Spleen (tissue), 7 donors: ENCODE measurements around the gene ME3.

ENCODE experiments used
- CTCF ChIP-seq, 11 experiments: fragments of 200-600 bp in 7 of 11; fragments of 450-650 bp in 4 of 11; sonication (generic) in 4 of 11; IDR thresholded peaks in 8 of 11; conservative IDR thresholded peaks in 3 of 11; 1 replicate in 7 of 11; 2 replicates in 4 of 11; pipeline versions ENCODE4 v1.4.0 to v1.8.0; 2016 to 2021; ENCODE audit warnings: antibody characterized with exemption in 11 of 11, inconsistent platforms in 4 of 11, mild to moderate bottlenecking in 1 of 11
- POLR2A ChIP-seq, 3 donors: fragments of 450-650 bp; IDR thresholded peaks; one replicate each; pipeline ENCODE4 v1.5.1; 2017; ENCODE audit warnings: antibody characterized with exemption in 3 of 3, mild to moderate bottlenecking in 1 of 3
- POLR2AphosphoS5 ChIP-seq, 3 donors: sonication (generic); formaldehyde crosslinking; IDR thresholded peaks; one replicate each; pipeline ENCODE4 v1.5.1; 2017; ENCODE audit warnings: antibody characterized with exemption in 3 of 3
- donor health status: DM: no; HTN: no; CAD: no; lungs with moderate emphysema.
- donor health status: DM: no; HTN: no; CAD: no.
- donor health status: DM: no; HTN: no; CAD: no.

- no peak for TF ChIP-seq POLR2A (IDR thresholded peaks at IDR 0.05)
- no peak for TF ChIP-seq CTCF (IDR thresholded peaks at IDR 0.05 in 8 of 11, conservative IDR thresholded peaks at IDR 0.05 in 3 of 11)
- no peak for TF ChIP-seq POLR2AphosphoS5 (IDR thresholded peaks at IDR 0.05)
Measured at GRCh38 chr11:86715611-86716010, 43.2 kb upstream of the ME3 start.
